H9 (cell line): ENCODE data around the gene XPNPEP2. TPM values are rescaled to one million over a fixed set of nuclear protein-coding genes. Genes with fewer than 3 reads are reported as not detected.

Experiments used
- DNase-seq: peaks from one replicate; pipeline ENCODE4 v3.0.0-alpha.2; 2017
- H2AFZ ChIP-seq: one replicate; pipeline ENCODE4 v1.6.1; 2013; ENCODE audit warnings: mild to moderate bottlenecking, low read length, control low read depth, moderate library complexity
- H2AK5ac ChIP-seq: 2 replicates; pipeline ENCODE4 v1.6.1; 2013; ENCODE audit warnings: low read length, control low read depth, mixed read lengths; ENCODE audit not compliant: insufficient read length
- H2BK120ac ChIP-seq: one replicate; pipeline ENCODE4 v1.6.1; 2013; ENCODE audit warnings: low read depth, mild to moderate bottlenecking, low read length, control low read depth, inconsistent platforms; ENCODE audit not compliant: poor library complexity, severe bottlenecking
- H2BK12ac ChIP-seq: 2 replicates; pipeline ENCODE4 v1.6.1; 2013; ENCODE audit warnings: low read length, control low read depth, mixed read lengths, low read depth; ENCODE audit not compliant: insufficient read length
- H2BK15ac ChIP-seq: 2 replicates; pipeline ENCODE4 v1.6.1; 2013; ENCODE audit warnings: low read depth, low read length, control low read depth
- H2BK20ac ChIP-seq: one replicate; pipeline ENCODE4 v1.6.1; 2013; ENCODE audit warnings: low read depth, mild to moderate bottlenecking, low read length, control low read depth, inconsistent platforms; ENCODE audit not compliant: poor library complexity, severe bottlenecking
- H2BK5ac ChIP-seq: 2 replicates; pipeline ENCODE4 v1.6.1; 2013; ENCODE audit warnings: low read length, control low read depth, mixed read lengths; ENCODE audit not compliant: insufficient read length
- H3K14ac ChIP-seq: 2 replicates; pipeline ENCODE4 v1.6.1; 2013; ENCODE audit warnings: low read length, control low read depth; ENCODE audit not compliant: insufficient read depth
- H3K18ac ChIP-seq: 2 replicates; pipeline ENCODE4 v1.6.1; 2013; ENCODE audit warnings: low read depth, mild to moderate bottlenecking, mixed read lengths, low read length, control low read depth; ENCODE audit not compliant: insufficient read length
- H3K23ac ChIP-seq: 2 replicates; pipeline ENCODE4 v1.6.1; 2013; ENCODE audit warnings: low read length, control low read depth, mixed read lengths, low read depth; ENCODE audit not compliant: insufficient read length
- H3K23me2 ChIP-seq: 2 replicates; pipeline ENCODE4 v1.6.1; 2013; ENCODE audit warnings: low read depth, mild to moderate bottlenecking, mixed read lengths, low read length, control low read depth; ENCODE audit not compliant: insufficient read length, poor library complexity, severe bottlenecking
- H3K27ac ChIP-seq: 2 replicates; pipeline ENCODE4 v1.5.1; 2013; ENCODE audit warnings: low read length, control low read depth, mixed read lengths, low read depth; ENCODE audit not compliant: insufficient read length
- H3K27me3 ChIP-seq: 2 replicates; pipeline ENCODE4 v1.6.1; 2013; ENCODE audit warnings: low read length, control low read depth, inconsistent platforms; ENCODE audit not compliant: insufficient read depth
- H3K4ac ChIP-seq: 2 replicates; pipeline ENCODE4 v1.6.1; 2013; ENCODE audit warnings: low read depth, mild to moderate bottlenecking, control low read depth, inconsistent platforms, low read length, moderate library complexity
- H3K4me1 ChIP-seq: 2 replicates; pipeline ENCODE4 v1.6.1; 2013; ENCODE audit warnings: low read length, control low read depth, inconsistent platforms; ENCODE audit not compliant: insufficient read depth
- H3K4me2 ChIP-seq: 2 replicates; pipeline ENCODE4 v1.6.1; 2013; ENCODE audit warnings: low read length, control low read depth, mixed read lengths; ENCODE audit not compliant: insufficient read length, insufficient read depth
- H3K56ac ChIP-seq: 2 replicates; pipeline ENCODE4 v1.6.1; 2013; ENCODE audit warnings: low read depth, mild to moderate bottlenecking, mixed read lengths, low read length, control low read depth; ENCODE audit not compliant: insufficient read length
- H3K79me1 ChIP-seq: 2 replicates; pipeline ENCODE4 v1.6.1; 2013; ENCODE audit warnings: low read depth, mild to moderate bottlenecking, moderate library complexity, low read length, control low read depth, inconsistent platforms; ENCODE audit not compliant: insufficient read depth, poor library complexity, severe bottlenecking
- H3K79me2 ChIP-seq: 2 replicates; pipeline ENCODE4 v1.6.1; 2013; ENCODE audit warnings: low read length, control low read depth, inconsistent platforms; ENCODE audit not compliant: insufficient read depth
- H3K9ac ChIP-seq: 2 replicates; pipeline ENCODE4 v1.6.1; 2013; ENCODE audit warnings: low read length, control low read depth, mixed read lengths; ENCODE audit not compliant: insufficient read length; ENCODE audit errors: extremely low read depth
- H3K9me3 ChIP-seq: one replicate; pipeline ENCODE4 v1.6.1; 2013; ENCODE audit warnings: low read depth, low read length, inconsistent platforms; ENCODE audit not compliant: control insufficient read depth
- H3T11ph ChIP-seq: one replicate; pipeline ENCODE4 v1.6.1; 2013; ENCODE audit warnings: mild to moderate bottlenecking, low read length, control low read depth, inconsistent platforms
- H4K20me1 ChIP-seq: one replicate; pipeline ENCODE4 v1.6.1; 2013; ENCODE audit not compliant: control insufficient read depth, insufficient read length, insufficient read depth
- H4K5ac ChIP-seq: 2 replicates; pipeline ENCODE4 v1.6.1; 2013; ENCODE audit warnings: low read depth, mild to moderate bottlenecking, mixed read lengths, low read length, control low read depth; ENCODE audit not compliant: insufficient read length
- H4K8ac ChIP-seq: replicated peaks from 2 replicates; pipeline ENCODE4 v1.6.1; 2013; ENCODE audit warnings: low read length, control low read depth, mixed read lengths, low read depth; ENCODE audit not compliant: insufficient read length
- H4K91ac ChIP-seq: 2 replicates; pipeline ENCODE4 v1.6.1; 2013; ENCODE audit warnings: low read depth, mild to moderate bottlenecking, moderate library complexity, mixed read lengths, low read length, control low read depth; ENCODE audit not compliant: insufficient read length
- H3K27ac Mint-ChIP-seq, 3 experiments: 2 replicates in 2 of 3; 3 replicates in 1 of 3; pipeline ENCODE4 v1.8.0; 2020 to 2021; ENCODE audit warnings: mixed read lengths in 3 of 3, mild to moderate bottlenecking in 1 of 3, moderate library complexity in 1 of 3
- H3K27me3 Mint-ChIP-seq: 2 replicates; pipeline ENCODE4 v1.8.0; 2021; ENCODE audit warnings: low read depth, mild to moderate bottlenecking, moderate library complexity, mixed read lengths
- H3K36me3 Mint-ChIP-seq, 3 experiments: 2 replicates in 2 of 3; 3 replicates in 1 of 3; pipeline ENCODE4 v1.8.0; 2020 to 2021; ENCODE audit warnings: low read depth in 3 of 3, mixed read lengths in 3 of 3; ENCODE audit not compliant: insufficient read depth in 1 of 3
- H3K4me1 Mint-ChIP-seq, 2 experiments: 2 replicates each; pipeline ENCODE4 v1.8.0; 2020; ENCODE audit warnings: mixed read lengths in 2 of 2
- H3K4me3 Mint-ChIP-seq, 2 experiments: 2 replicates in 1 of 2; 3 replicates in 1 of 2; pipeline ENCODE4 v1.8.0; 2020 to 2021; ENCODE audit warnings: mild to moderate bottlenecking in 2 of 2, mixed read lengths in 2 of 2, moderate library complexity in 1 of 2
- H3K9me3 Mint-ChIP-seq, 2 experiments: 2 replicates in 1 of 2; 3 replicates in 1 of 2; pipeline ENCODE4 v1.8.0; 2020; ENCODE audit warnings: mild to moderate bottlenecking in 2 of 2, mixed read lengths in 2 of 2, moderate library complexity in 1 of 2
- CTCF ChIP-seq: fragments of 200-600 bp; sonication (generic); conservative IDR thresholded peaks from 3 replicates; pipeline ENCODE4 v1.8.0; 2021; ENCODE audit warnings: antibody characterized with exemption, mild to moderate bottlenecking
- WGBS: extraction: QIAGEN DNeasy Blood & Tissue Kit; methylation state at CpG from one replicate; pipeline ENCODE4 v1.1.7; 2013; ENCODE audit warnings: missing lambda C conversion rate, low lambda C conversion rate, mixed read lengths; ENCODE audit not compliant: insufficient read length; ENCODE audit errors: extremely low coverage; 5-methylcytosine and 5-hydroxymethylcytosine counted together
- total RNA-seq: library from RNA; stranded (reverse); gene quantifications from 2 replicates; pipeline ENCODE4 v1.2.1, GENCODE V29; 2021

Gene XPNPEP2
- total RNA-seq, 1 experiment from 2014 or later: 0.11 TPM

- H4K91ac ChIP-seq: no peak overlapping the region
- no peak overlapping the region for H4K5ac ChIP-seq
- Mint-ChIP-seq H3K9me3 (peaks cover 0 to 58% of the 10 kb centered on the region in 2 experiments; a peak in 2 of 5 replicates), H3K4me3 (no peak overlapping the region), H3K27ac (no peak overlapping the region; a peak in 1 of 7 replicates), H3K4me1 (peaks cover 28 to 37% of the 10 kb centered on the region in 2 experiments), H3K27me3 (peaks cover 15% of the 10 kb centered on the region), H3K36me3 (peaks cover 4 to 9% (median 5%) of the 10 kb centered on the region in 3 experiments; a peak in 4 of 7 replicates)
- no peak overlapping the region for H3K14ac ChIP-seq
- no peak for DNase-seq
- H3K4me2 ChIP-seq: no peak overlapping the region
- H3K27ac ChIP-seq: no peak overlapping the region
- H3T11ph ChIP-seq: no peak overlapping the region
- H3K9ac ChIP-seq: no peak overlapping the region
- H2AFZ ChIP-seq: no peak overlapping the region
- no peaks in the 10 kb centered on the region for H3K27me3 ChIP-seq
- H2AK5ac ChIP-seq: no peak overlapping the region
- no peak overlapping the region for H2BK120ac ChIP-seq
- H3K23ac ChIP-seq: no peak overlapping the region
- H3K79me2 ChIP-seq: no peaks in the 10 kb centered on the region
- no CpG with 5 or more reads among the region's 3 CpGs for WGBS
- H2BK12ac ChIP-seq: no peak overlapping the region
- no peaks in the 10 kb centered on the region for H4K20me1 ChIP-seq
- no peak overlapping the region for H4K8ac ChIP-seq
- no peak overlapping the region for H3K56ac ChIP-seq
- TF ChIP-seq CTCF: no peak
- no peak overlapping the region for H3K18ac ChIP-seq
- no peaks in the 10 kb centered on the region for H3K9me3 ChIP-seq
- no peak overlapping the region for H2BK20ac ChIP-seq
- H2BK15ac ChIP-seq: no peak overlapping the region
- H3K23me2 ChIP-seq: no peaks in the 10 kb centered on the region
- no peak overlapping the region for H2BK5ac ChIP-seq
- peaks cover 9% of the 10 kb centered on the region; the same call in 1 of the 2 replicates for H3K4me1 ChIP-seq
- H3K79me1 ChIP-seq: no peaks in the 10 kb centered on the region
- no peak overlapping the region for H3K4ac ChIP-seq
Measured at GRCh38 chrX:129693354-129693753, 45.4 kb upstream of the XPNPEP2 start.
